Measurements from ENCODE around the gene GTF3C5.

GTF3C5 gene

DNA sequence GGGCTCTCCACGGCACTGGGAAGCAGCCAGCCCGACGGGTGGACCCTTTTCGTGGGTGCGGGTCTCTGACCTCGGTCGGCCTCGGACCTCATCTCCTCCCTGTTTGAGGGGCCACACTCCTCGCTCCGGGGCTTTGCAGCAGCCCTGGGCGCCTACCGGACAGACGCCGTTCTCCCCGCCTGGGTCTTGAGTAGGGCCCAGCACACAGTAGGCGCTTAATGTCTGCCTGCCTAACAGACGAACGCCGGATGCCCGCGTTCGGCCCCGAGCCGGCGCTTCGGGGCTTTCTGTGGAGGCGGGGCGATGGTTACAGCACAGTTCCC, 842 bp upstream of the GTF3C5 start:
- DNase-seq (ENCODE audit: low read depth in 3 of 3, low spot score in 1 of 3) = no peak

- no peak for DNase-seq (ENCODE audit: low read depth in 3 of 3, low spot score in 1 of 3)
Measured at GRCh38 chr9:133031130-133031422, 279 bp downstream of the GTF3C5 start.

DNA sequence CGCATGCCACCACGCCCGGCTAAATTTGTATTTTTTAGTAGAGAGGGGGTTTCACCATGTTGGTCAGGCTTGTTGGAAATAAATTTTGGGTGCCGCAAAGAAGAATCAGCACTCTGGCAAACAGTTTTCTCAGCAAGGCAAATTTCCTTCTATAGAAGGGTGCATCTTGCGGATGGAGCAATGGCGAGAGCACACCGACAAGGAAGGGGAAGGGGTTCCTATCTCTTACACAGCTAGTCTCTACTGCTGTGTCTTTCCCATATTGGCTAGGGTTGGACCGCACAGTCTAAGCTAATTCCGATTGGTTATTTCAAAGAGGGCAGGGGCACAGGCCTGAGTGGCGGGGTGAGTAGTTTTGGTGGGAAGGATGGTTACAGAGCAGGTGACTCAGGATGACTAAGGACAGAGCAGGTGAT, 707 bp downstream of the GTF3C5 start:
- no peak for DNase-seq (ENCODE audit: low read depth in 3 of 3, low spot score in 1 of 3)

DNA sequence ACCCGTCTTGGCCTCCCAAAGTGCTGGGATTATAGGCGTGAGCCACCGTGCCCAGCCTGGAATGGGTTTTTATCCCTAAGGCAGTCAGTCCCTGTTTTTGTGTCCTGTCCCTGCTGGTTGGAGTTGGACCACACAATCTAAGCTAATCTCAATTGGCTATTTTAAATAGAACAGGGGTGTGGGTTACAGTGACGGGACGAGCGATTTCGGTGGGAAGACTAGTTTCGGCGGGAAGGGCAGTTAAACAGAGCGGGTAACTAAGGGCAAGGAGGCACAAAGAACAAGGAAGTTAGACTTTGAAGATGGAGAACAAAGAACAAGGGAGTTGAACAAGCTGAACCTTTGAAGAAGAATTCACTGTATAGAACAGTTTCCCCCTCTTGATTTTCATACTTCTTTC, 1.4 kb downstream of the GTF3C5 start:
- DNase-seq (ENCODE audit: low read depth in 3 of 3, low spot score in 1 of 3) = no peak

DNA sequence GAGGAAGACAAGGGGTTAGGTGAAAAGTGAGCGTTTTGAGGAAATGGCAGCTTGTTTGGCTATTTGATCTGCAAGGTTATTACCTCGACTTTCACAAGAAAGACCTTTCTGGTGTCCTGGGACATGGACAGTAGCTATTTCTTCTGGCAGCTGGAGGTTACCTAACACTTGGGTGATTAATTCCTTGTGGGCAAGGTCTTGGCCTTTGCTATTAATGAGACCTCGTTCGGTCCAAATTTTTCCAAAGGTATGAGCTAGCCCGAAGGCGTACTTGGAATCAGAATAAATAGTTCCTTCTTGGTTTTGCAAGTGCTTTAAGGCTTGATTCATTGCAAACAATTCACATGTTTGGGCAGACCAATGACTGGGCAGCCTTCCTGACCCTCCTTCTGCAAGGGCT, 4.9 kb downstream of the GTF3C5 start:
- no peak for DNase-seq (ENCODE audit: low read depth in 3 of 3, low spot score in 1 of 3)

DNA sequence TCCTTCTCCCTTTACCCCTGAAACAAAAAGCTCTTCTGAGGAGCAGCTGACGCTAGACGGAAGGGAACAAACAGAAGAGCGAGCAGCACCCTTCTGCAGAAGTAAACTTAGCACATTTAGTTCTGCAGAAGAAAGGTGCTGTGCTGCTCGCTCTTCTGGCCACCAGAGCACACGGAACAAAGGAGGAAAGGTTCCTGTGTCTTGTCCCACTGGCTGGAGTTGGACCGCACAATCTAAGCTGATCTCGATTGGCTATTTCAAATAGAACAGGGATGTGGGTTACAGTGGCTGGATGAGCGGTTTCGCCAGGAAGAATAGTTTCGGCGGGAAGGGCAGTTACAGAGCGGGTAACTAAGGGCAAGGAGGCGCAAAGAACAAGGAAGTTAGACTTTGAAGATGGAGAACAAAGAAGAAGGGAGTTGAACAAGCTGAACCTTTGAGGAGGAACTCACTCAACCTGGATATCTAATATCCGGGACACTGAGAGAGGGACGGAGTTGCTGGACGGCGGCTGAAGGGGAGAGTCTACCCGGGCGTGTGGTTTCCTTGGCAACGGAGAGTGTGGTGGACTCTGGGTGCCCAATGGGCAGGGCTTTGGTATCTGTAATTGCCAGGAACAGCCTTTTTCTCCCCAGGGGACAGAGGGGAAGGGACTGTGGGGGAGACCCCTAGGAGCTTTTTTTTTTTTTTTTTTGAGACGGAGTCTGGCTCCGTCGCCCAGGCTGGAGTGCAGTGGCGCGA, 7.1 kb downstream of the GTF3C5 start:
- no peak for DNase-seq (ENCODE audit: low read depth in 3 of 3, low spot score in 1 of 3)

DNA sequence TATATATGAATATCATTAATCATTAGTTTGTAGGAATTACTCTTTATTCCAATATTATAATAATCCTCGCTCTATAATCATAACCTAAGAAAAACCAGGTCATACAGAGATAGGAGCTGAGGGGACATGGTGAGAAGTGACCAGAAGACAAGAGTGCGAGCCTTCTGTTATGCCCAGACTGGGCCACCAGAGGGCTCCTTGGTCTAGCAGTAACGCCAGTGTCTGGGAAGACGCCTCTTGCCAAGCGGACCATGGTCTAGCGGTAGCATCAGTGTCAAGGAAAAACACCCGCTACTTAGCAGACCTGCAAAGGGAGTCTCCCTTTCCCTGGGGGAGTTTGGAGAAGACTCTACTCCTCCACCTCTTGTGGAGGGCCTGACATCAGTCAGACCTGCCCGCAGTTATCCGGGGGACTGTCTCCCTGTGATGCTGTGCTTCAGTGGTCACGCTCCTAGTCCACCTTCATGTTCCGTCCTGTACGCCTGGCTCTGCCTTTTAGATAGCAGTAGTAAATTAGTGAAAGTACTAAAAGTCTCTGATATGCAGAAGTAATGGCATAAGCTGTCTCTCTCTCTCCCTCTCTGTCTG, 10.2 kb downstream of the GTF3C5 start:
- peak in 1 of 3 donors; percentile 27 for DNase-seq (ENCODE audit: low read depth in 3 of 3, low spot score in 1 of 3)

GRCh38 chr9:133041958-133042357, 11.2 kb downstream of the GTF3C5 start:
- DNase-seq (ENCODE audit: low read depth in 3 of 3, low spot score in 1 of 3) = no peak

DNA sequence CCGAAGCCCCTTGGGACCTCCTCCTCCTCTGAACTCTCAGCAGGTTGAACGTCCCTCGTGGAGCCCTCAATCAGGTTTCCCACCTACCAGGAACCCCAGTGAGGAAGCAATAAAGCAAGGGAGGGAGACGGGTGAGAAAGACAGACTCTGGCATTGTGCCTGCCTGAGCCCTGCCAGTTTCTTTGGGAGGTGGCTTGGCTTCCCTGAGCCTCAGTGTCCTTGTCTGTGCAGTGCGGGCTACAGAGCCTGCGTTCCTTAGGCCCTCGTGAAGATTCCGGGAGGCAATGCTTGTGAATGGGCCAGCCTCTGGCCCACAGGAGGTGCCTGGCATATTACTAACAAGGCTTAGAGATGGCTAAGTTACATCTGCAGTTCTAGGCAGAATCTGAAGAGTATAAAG, 11.9 kb downstream of the GTF3C5 start:
- no peak for DNase-seq (ENCODE audit: low read depth in 3 of 3, low spot score in 1 of 3)

- DNase-seq (ENCODE audit: low read depth in 3 of 3, low spot score in 1 of 3) = no peak
Measured at GRCh38 chr9:133043449-133044035, 12.7 kb downstream of the GTF3C5 start.

GRCh38 chr9:133044125-133044524, 13.3 kb downstream of the GTF3C5 start:
- DNase-seq (ENCODE audit: low read depth in 3 of 3, low spot score in 1 of 3) = no peak

DNA sequence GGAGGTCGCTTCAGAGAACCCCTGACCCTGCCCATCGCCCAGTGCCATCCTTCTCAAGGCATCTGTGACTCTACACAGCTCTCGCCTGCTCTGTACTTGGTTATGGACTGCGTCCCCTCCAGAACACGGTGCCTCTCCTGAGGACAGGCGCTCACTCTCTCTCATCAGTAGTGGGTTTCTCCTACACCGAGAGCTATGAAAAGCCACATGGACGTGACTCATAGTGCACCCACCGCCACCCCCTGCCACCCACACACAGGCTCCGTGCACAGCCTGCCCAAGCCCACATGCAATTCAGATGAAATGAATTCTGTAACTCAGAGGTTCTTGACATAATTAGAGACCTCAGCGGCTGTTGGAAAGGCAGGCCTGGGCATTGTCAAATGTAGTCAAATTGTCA, 13.9 kb downstream of the GTF3C5 start:
- DNase-seq (ENCODE audit: low read depth in 3 of 3, low spot score in 1 of 3) = no peak

DNA sequence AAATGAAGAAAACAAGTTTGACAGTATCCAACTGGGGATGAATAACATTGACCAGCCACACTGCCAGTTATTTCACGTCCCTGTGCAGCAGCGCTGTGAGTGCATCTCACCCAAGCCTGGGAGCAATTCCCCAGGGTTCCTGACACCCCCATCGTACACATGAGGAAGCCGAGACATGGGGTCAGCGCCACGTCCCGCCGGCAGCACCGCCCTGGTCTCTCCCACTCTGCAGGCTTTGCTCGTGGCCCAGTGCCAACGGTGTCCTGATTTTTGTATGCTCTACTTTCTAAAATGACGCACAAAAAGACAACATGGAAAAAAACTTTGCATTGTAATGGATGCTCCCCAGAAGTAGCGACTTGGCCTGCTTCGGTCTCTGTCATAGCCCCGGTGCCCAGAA, 14.3 kb downstream of the GTF3C5 start:
- no peak for DNase-seq (ENCODE audit: low read depth in 3 of 3, low spot score in 1 of 3)

DNA sequence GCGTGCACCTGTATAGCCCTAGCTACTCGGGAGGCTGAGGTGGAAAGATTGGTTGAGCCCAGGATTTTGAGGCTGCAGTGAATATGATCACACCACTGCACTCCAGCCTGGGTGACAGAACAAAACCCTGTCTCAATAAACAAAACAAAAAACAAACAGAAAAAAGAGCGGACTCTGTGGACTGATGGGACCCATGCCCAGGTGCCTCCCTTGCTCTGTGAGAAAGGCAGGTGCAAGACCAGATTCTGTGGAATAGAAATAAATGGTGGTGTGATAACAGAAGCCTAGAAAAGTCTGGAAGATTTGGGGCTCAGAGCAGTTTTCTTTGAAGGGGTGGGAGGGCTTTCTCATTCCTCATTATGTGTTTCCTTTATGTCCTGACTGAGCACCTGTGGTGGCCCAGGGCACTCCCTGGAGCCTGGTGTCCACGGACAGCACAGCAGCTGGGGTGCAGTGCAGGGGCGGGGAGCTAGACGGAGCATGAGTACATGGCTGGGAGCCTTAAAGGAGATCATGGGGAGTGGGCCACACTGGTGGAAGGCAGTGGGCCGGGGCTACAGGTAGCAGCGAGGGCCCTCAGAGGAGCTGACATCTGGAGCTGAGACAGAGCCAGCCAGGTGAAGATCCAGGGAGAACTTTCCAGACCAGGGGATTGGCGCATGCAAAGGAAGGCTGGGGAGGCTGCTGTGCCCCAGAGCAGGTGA, 15.6 kb downstream of the GTF3C5 start:
- DNase-seq (ENCODE audit: low read depth in 3 of 3, low spot score in 1 of 3) = no peak

GRCh38 chr9:133046900-133047295, 16.1 kb downstream of the GTF3C5 start:
- DNase-seq (ENCODE audit: low read depth in 3 of 3, low spot score in 1 of 3) = no peak

- DNase-seq (ENCODE audit: low read depth in 3 of 3, low spot score in 1 of 3) = no peak
Measured at GRCh38 chr9:133048595-133048994, 17.8 kb downstream of the GTF3C5 start.

DNA sequence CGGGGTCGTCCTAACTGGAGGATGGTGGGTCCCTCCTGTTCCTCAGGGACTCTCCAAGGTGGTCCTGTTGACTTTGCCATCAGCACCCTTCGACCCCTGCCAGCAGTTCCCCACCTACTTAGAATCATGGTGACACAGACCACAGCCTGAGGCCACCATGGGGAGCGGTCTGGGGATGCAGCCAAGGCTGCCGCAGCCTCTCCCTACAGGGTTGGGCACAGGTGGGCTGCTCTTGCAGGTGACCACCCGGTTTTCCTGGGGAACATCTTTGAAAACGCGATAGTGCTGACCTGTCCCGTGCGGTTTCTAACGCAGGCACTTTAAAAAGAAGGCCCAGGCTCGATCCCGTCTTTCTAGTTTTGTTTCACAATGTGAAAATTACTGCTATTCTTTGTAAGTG, 18.2 kb downstream of the GTF3C5 start:
- DNase-seq (ENCODE audit: low read depth in 3 of 3, low spot score in 1 of 3) = no peak

DNA sequence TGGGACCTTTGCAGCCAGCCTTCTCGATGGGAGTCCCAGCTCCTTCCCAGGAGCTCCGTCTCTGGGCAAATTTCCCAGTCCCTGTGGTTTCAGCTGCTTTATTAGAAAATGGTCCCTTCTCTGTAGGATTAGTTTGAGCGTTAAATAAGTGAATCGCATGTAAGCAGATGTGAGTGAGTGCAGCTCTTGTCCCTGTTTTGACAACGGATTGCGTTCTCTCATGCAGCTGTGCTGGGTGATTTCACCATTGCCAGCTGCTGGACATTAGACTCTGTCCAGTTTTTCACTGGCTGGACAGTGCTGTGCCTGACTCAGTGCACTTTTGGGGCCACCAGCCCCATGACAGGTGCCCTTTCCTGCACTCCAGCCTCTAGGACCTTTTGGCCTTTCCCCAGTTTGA, 19.3 kb downstream of the GTF3C5 start:
- DNase-seq (ENCODE audit: low read depth in 3 of 3, low spot score in 1 of 3) = no peak

DNA sequence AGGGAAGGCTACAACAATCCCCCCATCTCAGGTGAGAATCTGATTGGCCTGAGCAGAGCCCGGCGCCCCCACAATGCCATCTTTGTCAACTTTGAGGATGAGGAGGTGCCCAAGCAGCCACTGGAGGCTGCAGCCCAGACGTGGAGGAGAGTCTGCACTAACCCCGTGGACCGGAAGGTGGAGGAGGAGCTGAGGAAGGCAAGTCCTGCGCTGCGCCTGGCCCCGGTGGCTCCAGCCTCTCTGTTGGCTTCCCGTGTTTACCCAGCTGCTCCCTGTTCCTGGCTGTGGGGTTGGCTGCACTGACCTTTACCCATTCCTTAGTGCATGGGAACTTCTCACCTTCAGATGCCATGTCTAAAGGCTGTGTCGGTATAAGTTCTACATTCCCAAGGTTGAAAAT, 20.0 kb downstream of the GTF3C5 start:
- DNase-seq (ENCODE audit: low read depth in 3 of 3, low spot score in 1 of 3) = no peak

- no peak for DNase-seq (ENCODE audit: low read depth in 3 of 3, low spot score in 1 of 3)
Measured at GRCh38 chr9:133051281-133051900, 20.6 kb downstream of the GTF3C5 start.

DNA sequence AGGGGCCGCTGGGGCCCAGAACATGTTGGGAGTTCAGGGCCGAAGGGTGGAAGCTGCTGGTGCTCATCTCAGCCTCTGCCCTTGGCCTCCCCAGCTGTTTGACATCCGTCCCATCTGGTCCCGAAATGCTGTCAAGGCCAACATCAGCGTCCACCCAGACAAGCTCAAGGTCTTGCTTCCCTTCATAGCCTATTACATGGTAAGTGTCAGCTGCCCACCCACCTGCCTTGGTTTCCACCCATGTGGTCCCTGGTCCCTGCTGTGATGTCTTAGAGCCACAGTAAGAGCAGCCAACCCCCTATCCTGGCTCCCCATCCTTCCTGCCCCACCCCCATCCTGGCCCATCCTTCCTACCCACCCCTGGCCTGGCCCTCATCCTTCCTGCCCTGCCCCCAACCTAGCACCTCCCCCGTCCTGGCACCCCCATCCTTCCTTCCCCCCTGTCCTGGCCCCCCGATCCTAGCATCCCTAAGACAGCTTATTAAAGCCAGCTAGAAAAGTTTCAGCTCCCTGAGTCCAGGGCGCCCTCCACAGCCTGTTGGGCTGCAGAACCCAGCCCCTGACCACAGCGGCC, 21.3 kb downstream of the GTF3C5 start:
- DNase-seq (ENCODE audit: low read depth in 3 of 3, low spot score in 1 of 3) = no peak

Data from stimulated activated CD4-positive, alpha-beta T cell treated with anti-CD3 and anti-CD28 coated beads, TNF-alpha, amount 100 ng/mL, for 1 hour (primary cell).